ENCODE measurements around the gene RASSF3. TPM values are rescaled to one million over a fixed set of nuclear protein-coding genes. Genes with fewer than 3 reads are reported as not detected.

Gene RASSF3, protein sequence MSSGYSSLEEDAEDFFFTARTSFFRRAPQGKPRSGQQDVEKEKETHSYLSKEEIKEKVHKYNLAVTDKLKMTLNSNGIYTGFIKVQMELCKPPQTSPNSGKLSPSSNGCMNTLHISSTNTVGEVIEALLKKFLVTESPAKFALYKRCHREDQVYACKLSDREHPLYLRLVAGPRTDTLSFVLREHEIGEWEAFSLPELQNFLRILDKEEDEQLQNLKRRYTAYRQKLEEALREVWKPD
- 10 to 100 TPM; 40.3 to 42.4 TPM for total RNA-seq

DNA sequence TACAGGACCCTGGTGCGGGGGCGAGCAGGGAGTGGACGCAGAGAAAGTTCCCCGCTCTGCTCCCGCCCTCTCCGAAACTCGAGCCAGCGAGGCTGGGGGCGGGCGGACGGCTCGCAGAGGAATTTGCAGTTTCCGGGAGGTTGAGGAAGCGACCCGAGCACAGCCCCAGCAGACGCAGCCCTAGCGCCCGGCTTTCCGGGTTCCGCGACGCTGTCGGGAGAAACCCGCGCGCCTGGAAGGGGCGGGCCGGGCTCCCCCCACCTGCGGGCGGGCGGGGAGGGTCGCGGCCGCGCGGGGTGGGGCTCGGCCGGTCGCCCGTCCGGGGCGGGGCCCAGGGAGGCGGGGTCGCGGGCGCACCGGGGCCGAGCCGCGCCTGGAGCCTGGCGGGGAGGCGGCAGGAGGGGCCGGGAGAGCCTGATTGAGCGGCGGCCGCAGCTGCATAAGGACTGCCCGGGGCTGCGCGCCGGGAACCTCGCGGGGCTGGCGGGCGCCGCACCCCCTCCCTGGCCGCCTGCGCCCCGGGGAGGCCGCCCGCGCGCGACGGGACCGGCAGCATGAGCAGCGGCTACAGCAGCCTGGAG is at the start of gene RASSF3:
Gene RASSF3, plus strand, starts transcription at position 417 of the 581 bp plus-strand sequence. Its CDS starts 138 bp downstream, at position 555.
- ATAC-seq (replicated peaks in 1 of 2) = peak; percentile 73 to 77

DNA sequence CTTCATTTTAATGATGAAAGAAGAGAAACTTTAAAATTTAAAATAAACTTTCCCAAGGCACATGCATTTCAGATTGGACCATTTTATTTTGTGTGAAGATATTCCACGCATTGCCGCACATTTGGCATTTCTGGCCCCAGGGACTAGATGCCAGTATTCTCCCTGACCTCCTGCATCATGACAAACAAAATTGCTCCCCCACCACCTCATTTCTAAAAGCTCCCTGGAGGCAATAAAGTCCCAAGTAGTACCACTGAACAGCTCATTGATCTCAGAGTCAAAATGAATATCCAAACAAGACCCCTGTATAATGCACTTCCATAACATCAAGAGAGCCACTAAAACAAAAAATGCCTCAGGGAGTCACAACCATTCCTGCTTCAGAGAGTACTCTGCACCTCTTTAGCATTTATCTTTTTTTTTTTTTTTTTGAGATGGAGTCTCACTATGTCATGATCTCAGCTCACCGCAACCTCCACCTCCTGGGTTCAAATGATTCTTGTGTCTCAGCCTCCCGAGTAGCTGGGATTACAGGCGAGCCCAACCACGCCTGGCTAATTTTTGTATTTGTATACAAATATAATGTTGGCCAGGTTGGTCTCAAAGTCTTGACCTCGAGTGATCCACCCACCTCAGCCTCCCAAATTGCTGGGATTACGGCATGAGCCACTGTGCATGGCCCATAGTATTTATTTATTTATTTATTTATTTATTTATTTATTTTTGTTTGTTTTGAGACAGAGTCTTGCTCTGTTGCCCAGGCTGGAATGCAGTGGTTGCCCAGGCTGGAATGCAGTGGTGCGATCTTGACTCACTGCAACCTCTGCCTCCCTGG is 48.8 kb upstream of the RASSF3 start:
- DNase-seq (no peak), ATAC-seq (replicated peaks in 1 of 2) (peak in 1 of 2 donors; percentile 19)
- Mint-ChIP-seq H3K27me3 (ENCODE audit: low read depth) (no peaks in the 10 kb centered on the region), H3K36me3 (ENCODE audit: insufficient read depth in 2 of 2) (no peaks in the 10 kb centered on the region), H3K27ac (no peak overlapping the region), H3K4me1 (ENCODE audit: low read depth) (peaks cover 14% of the 10 kb centered on the region), H3K9me3 (no peaks in the 10 kb centered on the region), H3K4me3 (no peak overlapping the region)

More for the DNA sequence above, at the start of gene RASSF3:
- H3K36me3 Mint-ChIP-seq (ENCODE audit: insufficient read depth in 2 of 2) = peaks cover 9 to 12% of the 10 kb centered on the region in 2 donors
- no peaks in the 10 kb centered on the region for H3K27me3 Mint-ChIP-seq (ENCODE audit: low read depth)
- DNase-seq = peak; percentile 73 to 81
- H3K9me3 Mint-ChIP-seq = no peaks in the 10 kb centered on the region
- H3K27ac Mint-ChIP-seq = peak within 1 kb of the TSS; percentile 98
- peak within 1 kb of the TSS; percentile 93 to 100 for H3K4me3 Mint-ChIP-seq
- H3K4me1 Mint-ChIP-seq (ENCODE audit: low read depth) = peaks cover 36% of the 10 kb centered on the region

DNA sequence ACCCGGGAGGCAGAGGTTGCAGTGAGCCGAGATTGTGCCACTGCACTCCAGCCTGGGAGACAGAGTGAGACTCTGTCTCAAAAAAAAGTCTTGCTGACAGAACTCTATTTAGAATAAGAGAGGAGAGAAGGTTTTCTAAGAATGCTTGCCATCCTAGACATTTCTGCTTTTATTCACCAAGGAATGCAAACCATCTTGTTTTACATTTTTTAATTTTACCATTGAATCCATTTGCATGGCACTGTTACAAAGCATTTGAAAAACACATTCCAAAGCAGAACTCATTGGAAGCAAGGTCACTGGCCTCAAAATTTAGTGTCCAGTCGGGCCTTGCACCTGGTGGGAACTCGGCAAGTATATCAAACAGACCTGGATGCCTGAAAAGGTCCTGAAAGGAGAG is 44.2 kb upstream of the RASSF3 start:
- no peak for DNase-seq
- Mint-ChIP-seq H3K9me3 (no peaks in the 10 kb centered on the region), H3K27me3 (ENCODE audit: low read depth) (no peaks in the 10 kb centered on the region), H3K27ac (no peak overlapping the region), H3K4me1 (ENCODE audit: low read depth) (peaks cover 18% of the 10 kb centered on the region), H3K4me3 (no peak overlapping the region), H3K36me3 (ENCODE audit: insufficient read depth in 2 of 2) (no peaks in the 10 kb centered on the region)
- ATAC-seq (replicated peaks in 1 of 2) = no peak

DNA sequence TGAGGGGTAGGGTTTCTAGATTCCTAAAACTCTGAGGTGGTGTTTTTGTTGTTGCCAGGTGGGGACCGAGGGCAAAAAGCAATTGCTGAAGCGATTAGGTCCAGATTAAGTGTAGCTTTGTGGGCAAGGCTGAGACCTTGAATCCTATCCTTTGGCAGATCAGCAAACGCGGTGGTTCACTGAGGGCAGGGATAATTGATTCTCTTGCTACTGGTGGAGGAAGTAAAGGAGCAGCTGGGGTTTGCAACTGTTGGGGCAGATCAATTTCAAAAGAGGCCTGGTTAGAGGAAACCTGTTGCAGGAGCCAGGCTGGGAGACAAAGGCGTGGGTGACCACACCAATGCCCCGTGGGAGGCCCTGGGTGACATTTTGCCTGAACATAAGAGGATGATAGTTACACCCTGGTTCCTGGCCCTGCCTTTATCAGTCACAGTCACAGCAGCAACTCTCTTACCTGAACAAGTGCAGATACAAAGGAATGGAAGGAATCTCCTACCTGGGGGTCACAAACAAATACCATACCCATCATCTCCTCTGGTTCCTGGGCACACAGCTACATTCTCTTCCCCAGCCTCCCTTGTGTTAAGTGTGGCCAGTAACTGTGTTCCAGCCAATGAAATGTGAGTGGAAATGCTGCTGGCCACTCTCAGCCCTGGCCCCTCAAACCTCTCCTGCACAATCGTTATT is 43.3 kb upstream of the RASSF3 start:
- no peak overlapping the region for H3K27ac Mint-ChIP-seq
- no peak for ATAC-seq (replicated peaks in 1 of 2)
- no peaks in the 10 kb centered on the region for H3K27me3 Mint-ChIP-seq (ENCODE audit: low read depth)
- no peaks in the 10 kb centered on the region for H3K36me3 Mint-ChIP-seq (ENCODE audit: insufficient read depth in 2 of 2)
- DNase-seq = no peak
- peaks cover 17% of the 10 kb centered on the region for H3K4me1 Mint-ChIP-seq (ENCODE audit: low read depth)
- H3K4me3 Mint-ChIP-seq = no peak overlapping the region
- H3K9me3 Mint-ChIP-seq = no peaks in the 10 kb centered on the region

DNA sequence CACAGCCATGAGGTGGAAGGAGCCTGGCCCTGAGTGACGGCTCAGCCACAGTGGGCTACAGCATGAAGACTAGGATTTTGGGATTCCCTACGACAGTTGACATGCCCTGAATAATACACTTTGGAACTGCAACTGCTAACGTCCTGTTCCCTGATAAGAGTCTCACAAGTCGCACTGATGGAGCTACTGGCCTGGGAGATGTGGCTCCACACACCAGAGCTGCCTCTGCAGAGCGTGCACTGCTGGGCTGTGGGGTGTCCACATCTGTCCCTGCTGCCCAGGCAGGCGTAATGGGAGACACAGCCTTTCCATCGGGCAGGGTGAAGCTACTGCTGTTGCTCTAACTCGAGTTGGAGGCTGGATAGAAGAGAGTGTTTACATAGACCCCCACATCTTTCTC is 42.7 kb upstream of the RASSF3 start:
- Mint-ChIP-seq H3K4me1 (ENCODE audit: low read depth) (peaks cover 17% of the 10 kb centered on the region), H3K27me3 (ENCODE audit: low read depth) (no peaks in the 10 kb centered on the region), H3K36me3 (ENCODE audit: insufficient read depth in 2 of 2) (no peaks in the 10 kb centered on the region), H3K4me3 (no peak overlapping the region), H3K27ac (no peak overlapping the region), H3K9me3 (no peaks in the 10 kb centered on the region)
- no peak for DNase-seq
- ATAC-seq (replicated peaks in 1 of 2) = no peak

DNA sequence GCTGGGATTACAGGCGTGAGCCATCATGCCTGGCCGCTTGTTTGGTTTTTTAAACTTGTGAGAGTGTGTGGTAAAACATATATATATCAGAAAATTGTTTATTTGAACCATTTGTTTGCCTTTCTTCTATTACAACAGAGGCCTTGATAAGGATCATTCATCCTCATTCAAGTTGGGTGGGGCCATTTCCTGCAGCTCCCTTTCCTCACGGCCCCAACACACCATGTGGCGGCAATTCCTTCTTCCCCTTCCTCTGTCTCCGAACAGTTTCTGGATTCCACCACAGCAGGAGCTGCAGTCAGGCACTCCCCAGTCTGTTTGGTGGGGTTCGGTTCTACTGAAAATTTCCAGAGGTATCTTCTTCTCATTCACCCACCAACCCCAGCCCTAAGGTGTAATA is 42.0 kb upstream of the RASSF3 start:
- H3K36me3 Mint-ChIP-seq (ENCODE audit: insufficient read depth in 2 of 2) = no peaks in the 10 kb centered on the region
- H3K27me3 Mint-ChIP-seq (ENCODE audit: low read depth) = no peaks in the 10 kb centered on the region
- H3K9me3 Mint-ChIP-seq = no peaks in the 10 kb centered on the region
- no peak overlapping the region for H3K4me3 Mint-ChIP-seq
- ATAC-seq (replicated peaks in 1 of 2) = no peak
- peaks cover 17% of the 10 kb centered on the region for H3K4me1 Mint-ChIP-seq (ENCODE audit: low read depth)
- H3K27ac Mint-ChIP-seq = no peak overlapping the region
- DNase-seq = no peak

DNA sequence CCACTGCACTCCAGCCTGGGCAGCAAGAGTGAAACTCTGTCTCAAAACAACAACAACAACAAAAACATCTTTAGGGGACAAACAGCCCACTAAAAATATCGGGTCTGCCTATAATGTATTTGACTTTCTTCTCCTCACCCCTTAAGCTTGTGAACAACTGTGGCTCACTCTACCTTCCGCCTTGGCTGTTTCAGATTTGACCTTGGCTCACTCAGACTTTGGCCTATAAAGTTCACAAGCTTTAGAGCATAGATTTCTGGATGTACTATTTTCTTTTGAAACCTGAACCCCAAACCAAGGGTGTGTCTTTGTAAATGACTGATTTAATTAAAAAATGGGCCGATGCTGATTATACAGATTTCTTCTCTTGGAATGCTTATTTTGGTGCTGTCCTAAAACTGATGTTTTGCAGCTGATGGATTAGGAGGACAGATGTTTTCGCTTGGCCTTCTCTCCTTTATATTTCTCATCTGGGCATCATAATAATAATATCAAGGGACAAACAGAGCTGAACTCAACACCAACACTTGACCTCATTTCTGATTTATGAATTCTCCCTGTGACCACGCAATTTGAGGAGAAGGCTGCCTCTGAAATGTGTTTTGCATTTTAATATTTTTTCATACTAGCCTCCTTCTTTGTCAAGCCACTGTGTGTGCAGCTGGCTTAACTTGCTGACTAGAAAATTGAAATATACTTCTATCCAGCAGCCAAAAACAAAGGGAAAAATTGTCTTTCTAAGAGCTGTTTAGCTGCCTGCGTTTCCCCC is 40.2 kb upstream of the RASSF3 start:
- Mint-ChIP-seq H3K27ac (no peak overlapping the region), H3K36me3 (ENCODE audit: insufficient read depth in 2 of 2) (no peaks in the 10 kb centered on the region), H3K4me1 (ENCODE audit: low read depth) (peaks cover 17% of the 10 kb centered on the region)

DNA sequence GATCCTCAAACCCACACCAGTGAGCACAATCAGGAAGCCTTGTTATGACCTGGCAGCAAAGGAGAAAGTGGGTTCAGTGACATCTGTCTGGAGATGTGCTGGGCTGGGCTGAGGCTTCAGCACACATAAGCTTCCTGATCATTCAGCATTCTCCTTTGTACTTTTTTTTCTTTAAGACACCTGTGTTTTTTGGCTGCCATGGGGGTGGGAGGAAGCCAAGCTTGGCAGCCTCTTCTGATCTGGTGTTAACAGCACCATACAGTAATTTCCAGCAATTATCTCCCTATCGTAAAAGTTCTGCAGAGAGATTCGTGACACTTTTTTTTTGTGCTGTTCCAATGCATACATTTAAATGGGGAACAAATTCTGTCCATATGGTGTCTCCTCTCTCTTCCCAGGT is 38.9 kb upstream of the RASSF3 start:
- no peak for ATAC-seq (replicated peaks in 1 of 2)
- Mint-ChIP-seq H3K36me3 (ENCODE audit: insufficient read depth in 2 of 2) (no peaks in the 10 kb centered on the region), H3K9me3 (no peaks in the 10 kb centered on the region), H3K4me1 (ENCODE audit: low read depth) (peaks cover 17% of the 10 kb centered on the region), H3K27me3 (ENCODE audit: low read depth) (no peaks in the 10 kb centered on the region), H3K27ac (no peak overlapping the region), H3K4me3 (no peak overlapping the region)
- no peak for DNase-seq

More for the DNA sequence above, 40.2 kb upstream of the RASSF3 start:
- DNase-seq = no peak
- Mint-ChIP-seq H3K27me3 (ENCODE audit: low read depth) (no peaks in the 10 kb centered on the region), H3K9me3 (no peaks in the 10 kb centered on the region), H3K4me3 (no peak overlapping the region)
- no peak for ATAC-seq (replicated peaks in 1 of 2)

DNA sequence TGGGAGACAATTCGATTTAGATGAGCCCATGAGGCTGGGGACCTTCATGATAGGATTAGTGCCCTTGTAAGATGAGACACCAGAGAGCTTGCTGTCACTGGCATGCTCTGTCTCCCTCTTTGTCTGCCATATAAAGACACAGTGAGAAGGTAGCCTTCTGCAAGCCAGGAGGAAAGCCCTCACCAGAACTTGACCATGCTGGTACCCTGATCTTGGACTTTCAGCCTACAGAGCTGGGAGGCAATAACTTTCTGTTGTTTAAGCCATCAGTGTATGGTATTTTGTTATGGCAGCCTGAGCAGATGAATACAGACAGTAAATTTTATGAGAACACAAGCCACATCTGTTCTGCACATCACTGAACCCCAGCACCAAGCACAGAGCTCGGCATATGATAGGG is 38.1 kb upstream of the RASSF3 start:
- Mint-ChIP-seq H3K27ac (no peak overlapping the region), H3K4me1 (ENCODE audit: low read depth) (peaks cover 17% of the 10 kb centered on the region), H3K4me3 (no peak overlapping the region)

DNA sequence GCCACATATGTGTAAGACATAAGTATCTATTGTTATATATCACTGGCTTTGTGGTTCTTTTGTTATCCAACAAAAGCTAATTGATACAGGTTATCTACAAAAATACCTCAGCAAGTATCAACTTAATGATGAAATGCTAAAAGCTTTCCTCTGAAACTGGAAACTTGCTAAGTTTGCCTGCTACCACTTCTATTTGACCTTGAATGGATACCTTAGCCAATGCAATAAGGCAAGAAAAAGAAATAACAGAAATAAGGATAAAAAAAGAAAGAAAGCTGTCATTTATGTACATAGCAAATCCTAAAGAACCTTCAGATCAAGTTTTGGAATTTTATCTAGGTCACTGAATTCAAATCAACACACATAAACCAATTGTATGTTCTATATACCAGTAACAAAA is 35.5 kb upstream of the RASSF3 start:
- Mint-ChIP-seq H3K4me3 (no peak overlapping the region), H3K27ac (no peak overlapping the region), H3K27me3 (ENCODE audit: low read depth) (no peaks in the 10 kb centered on the region), H3K36me3 (ENCODE audit: insufficient read depth in 2 of 2) (no peaks in the 10 kb centered on the region), H3K9me3 (no peaks in the 10 kb centered on the region), H3K4me1 (ENCODE audit: low read depth) (peaks cover 5% of the 10 kb centered on the region)
- ATAC-seq (replicated peaks in 1 of 2) = no peak
- no peak for DNase-seq

More for the DNA sequence above, 38.1 kb upstream of the RASSF3 start:
- Mint-ChIP-seq H3K27me3 (ENCODE audit: low read depth) (no peaks in the 10 kb centered on the region), H3K9me3 (no peaks in the 10 kb centered on the region), H3K36me3 (ENCODE audit: insufficient read depth in 2 of 2) (no peaks in the 10 kb centered on the region)
- ATAC-seq (replicated peaks in 1 of 2) = no peak
- no peak for DNase-seq

DNA sequence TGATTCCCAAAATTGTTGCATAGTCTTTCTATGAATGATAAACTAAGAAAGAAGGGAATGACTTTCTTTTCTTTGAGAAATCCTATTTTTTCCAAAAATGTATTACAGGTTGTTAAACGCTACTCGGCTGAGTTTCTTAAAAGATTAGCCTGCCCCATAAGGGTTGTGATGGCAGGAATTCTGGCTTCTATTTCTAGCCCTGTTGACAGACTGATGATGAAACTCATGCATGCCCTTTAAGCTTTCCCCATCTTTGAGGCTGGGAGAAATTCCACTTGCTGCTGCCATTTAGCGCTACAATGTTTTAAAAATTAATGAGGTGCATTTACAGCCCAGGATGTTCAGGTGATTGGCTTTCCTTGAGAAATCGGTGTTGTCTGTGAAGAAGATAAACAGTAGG is 33.2 kb upstream of the RASSF3 start:
- Mint-ChIP-seq H3K27me3 (ENCODE audit: low read depth) (no peaks in the 10 kb centered on the region), H3K4me3 (no peak overlapping the region), H3K9me3 (no peaks in the 10 kb centered on the region), H3K27ac (no peak overlapping the region), H3K36me3 (ENCODE audit: insufficient read depth in 2 of 2) (no peaks in the 10 kb centered on the region), H3K4me1 (ENCODE audit: low read depth) (no peaks in the 10 kb centered on the region)
- ATAC-seq (replicated peaks in 1 of 2) (no peak), DNase-seq (no peak)

DNA sequence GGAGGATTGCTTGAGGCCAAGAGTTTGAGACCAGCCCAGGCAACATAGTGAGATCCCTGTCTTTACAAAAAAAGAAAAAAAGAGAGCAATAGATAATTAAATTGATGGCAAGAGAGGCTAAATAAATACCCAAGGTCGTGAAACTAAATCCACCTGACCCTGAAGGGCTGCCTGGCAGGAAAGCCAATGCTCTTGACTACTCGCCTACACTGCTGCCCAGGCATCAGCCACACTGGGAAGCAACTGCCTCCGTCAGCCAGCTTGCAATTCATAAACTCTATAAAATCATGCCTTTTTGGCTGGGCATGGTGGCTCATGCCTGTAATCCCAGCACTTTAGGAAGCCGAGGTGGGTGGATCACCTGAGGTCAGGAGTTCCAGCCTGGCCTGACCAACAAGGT is 31.7 kb upstream of the RASSF3 start:
- Mint-ChIP-seq H3K9me3 (no peaks in the 10 kb centered on the region), H3K27me3 (ENCODE audit: low read depth) (no peaks in the 10 kb centered on the region), H3K4me3 (no peak overlapping the region), H3K27ac (no peak overlapping the region), H3K36me3 (ENCODE audit: insufficient read depth in 2 of 2) (no peaks in the 10 kb centered on the region), H3K4me1 (ENCODE audit: low read depth) (peaks cover 14% of the 10 kb centered on the region)
- DNase-seq (no peak), ATAC-seq (replicated peaks in 1 of 2) (no peak)
